ENCODE measurements around the gene PMS1. TPM values are rescaled to one million over a fixed set of nuclear protein-coding genes. Genes with fewer than 3 reads are reported as not detected.

The PMS1 gene
- total and polyA plus RNA-seq, 2 experiments from 2014 or later, result 53.7 to 64.1 TPM

DNA sequence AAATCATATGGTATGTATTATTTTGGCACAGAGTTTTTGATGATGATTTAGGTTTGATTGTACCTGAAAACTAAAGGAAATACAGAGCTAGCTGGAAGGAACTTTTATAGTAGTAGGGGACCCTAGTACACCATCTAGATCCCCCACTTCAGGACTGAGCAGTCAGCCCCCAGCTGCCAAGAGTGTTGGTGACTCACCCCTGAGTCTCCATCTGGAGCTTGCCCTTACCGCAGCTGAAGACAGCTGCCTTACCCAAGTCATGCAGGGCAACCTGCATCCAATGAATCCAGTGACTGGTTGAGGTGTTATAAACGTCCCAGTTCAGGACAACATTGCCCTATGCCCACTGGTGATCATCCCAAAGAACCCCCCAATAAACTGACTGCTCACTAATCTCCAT lies 15.3 kb downstream of the PMS1 start:
- TF ChIP-seq ZNF114 (CRISPR knock-in tag; IDR thresholded peaks at IDR 0.05) (no peak), POLR2AphosphoS5 (IDR thresholded peaks at IDR 0.05; ENCODE audit: low read depth) (no peak), EZH2 (IDR thresholded peaks at IDR 0.05; ENCODE audit: low read depth, unreplicated experiment) (no peak), ZNF331 (CRISPR knock-in tag; IDR thresholded peaks at IDR 0.05; ENCODE audit: low read depth) (no peak), NANOG (IDR thresholded peaks at IDR 0.05; ENCODE audit: borderline replicate concordance) (no peak)
- TF ChIP-seq, protein P1, sequence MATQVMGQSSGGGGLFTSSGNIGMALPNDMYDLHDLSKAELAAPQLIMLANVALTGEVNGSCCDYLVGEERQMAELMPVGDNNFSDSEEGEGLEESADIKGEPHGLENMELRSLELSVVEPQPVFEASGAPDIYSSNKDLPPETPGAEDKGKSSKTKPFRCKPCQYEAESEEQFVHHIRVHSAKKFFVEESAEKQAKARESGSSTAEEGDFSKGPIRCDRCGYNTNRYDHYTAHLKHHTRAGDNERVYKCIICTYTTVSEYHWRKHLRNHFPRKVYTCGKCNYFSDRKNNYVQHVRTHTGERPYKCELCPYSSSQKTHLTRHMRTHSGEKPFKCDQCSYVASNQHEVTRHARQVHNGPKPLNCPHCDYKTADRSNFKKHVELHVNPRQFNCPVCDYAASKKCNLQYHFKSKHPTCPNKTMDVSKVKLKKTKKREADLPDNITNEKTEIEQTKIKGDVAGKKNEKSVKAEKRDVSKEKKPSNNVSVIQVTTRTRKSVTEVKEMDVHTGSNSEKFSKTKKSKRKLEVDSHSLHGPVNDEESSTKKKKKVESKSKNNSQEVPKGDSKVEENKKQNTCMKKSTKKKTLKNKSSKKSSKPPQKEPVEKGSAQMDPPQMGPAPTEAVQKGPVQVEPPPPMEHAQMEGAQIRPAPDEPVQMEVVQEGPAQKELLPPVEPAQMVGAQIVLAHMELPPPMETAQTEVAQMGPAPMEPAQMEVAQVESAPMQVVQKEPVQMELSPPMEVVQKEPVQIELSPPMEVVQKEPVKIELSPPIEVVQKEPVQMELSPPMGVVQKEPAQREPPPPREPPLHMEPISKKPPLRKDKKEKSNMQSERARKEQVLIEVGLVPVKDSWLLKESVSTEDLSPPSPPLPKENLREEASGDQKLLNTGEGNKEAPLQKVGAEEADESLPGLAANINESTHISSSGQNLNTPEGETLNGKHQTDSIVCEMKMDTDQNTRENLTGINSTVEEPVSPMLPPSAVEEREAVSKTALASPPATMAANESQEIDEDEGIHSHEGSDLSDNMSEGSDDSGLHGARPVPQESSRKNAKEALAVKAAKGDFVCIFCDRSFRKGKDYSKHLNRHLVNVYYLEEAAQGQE (IDR thresholded peaks at IDR 0.05; ENCODE audit: unreplicated experiment), result no peak
- TF ChIP-seq, protein P2, sequence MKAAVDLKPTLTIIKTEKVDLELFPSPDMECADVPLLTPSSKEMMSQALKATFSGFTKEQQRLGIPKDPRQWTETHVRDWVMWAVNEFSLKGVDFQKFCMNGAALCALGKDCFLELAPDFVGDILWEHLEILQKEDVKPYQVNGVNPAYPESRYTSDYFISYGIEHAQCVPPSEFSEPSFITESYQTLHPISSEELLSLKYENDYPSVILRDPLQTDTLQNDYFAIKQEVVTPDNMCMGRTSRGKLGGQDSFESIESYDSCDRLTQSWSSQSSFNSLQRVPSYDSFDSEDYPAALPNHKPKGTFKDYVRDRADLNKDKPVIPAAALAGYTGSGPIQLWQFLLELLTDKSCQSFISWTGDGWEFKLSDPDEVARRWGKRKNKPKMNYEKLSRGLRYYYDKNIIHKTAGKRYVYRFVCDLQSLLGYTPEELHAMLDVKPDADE (IDR thresholded peaks at IDR 0.05), result no peak
- Histone ChIP-seq H3K79me2 (replicated peaks; ENCODE audit: insufficient read depth) (peaks cover 9% of the 10 kb centered on the region; the same call in 1 of the 2 replicates), H4K20me1 (replicated peaks; ENCODE audit: insufficient read depth) (0 out of 2 replicates have a peak, but pooled peaks cover 5% of the 10 kb centered on the region), H3K4me3 (no peak overlapping the region), H3K4me2 (no peak overlapping the region), H3K36me3 (ENCODE audit: insufficient read depth) (peaks cover 19% of the 10 kb centered on the region; the same call in 1 of the 2 replicates), H3K27me3 (ENCODE audit: insufficient read depth) (no peaks in the 10 kb centered on the region), H3K27ac (ENCODE audit: low read depth) (no peak overlapping the region), H3K4me1 (ENCODE audit: insufficient read depth) (no peaks in the 10 kb centered on the region), H3F3A (replicated peaks; ENCODE audit: low read depth) (no peaks in the 10 kb centered on the region), H2AFZ (no peak overlapping the region), H3K9me2 (ENCODE audit: insufficient read depth) (no peaks in the 10 kb centered on the region)
- H3K4me1 Mint-ChIP-seq, result no peaks in the 10 kb centered on the region
- H3K4me3 Mint-ChIP-seq, result no peak overlapping the region
- ATAC-seq (no peak), DNase-seq (ENCODE audit: low spot score) (no peak)
- H3K27ac Mint-ChIP-seq, result no peak overlapping the region
- H3K9me3 Mint-ChIP-seq, result no peaks in the 10 kb centered on the region
- H3K27me3 Mint-ChIP-seq (ENCODE audit: insufficient read depth, low read depth, poor library complexity), result no peaks in the 10 kb centered on the region
- peaks cover 47% of the 10 kb centered on the region for H3K36me3 Mint-ChIP-seq (ENCODE audit: low read depth)

DNA sequence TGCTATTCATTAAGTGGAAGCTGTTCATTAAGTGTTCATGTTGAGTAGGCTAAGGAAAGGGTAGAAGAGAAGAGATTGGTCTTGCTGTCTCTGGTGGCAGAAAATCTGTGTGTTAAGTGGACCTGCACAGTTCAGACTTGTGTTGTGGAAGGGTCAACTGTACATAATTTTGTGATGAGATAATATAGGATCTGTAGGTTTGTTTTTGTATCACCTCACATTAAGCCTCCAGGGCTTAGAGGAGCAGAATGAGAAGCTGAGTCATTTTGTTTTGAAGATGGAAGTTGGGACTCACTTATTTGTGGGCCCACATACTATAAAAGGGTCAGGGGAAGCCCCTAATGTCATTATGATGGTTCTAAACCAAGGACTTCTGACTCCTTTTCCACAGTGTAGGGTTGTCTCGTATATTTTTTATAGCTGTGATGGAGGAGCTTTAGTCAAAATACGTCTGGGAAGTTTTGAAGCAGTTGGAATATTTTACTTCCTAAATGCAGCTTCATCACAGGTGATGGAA lies 18.2 kb downstream of the PMS1 start:
- Histone ChIP-seq H3K9me2 (ENCODE audit: insufficient read depth) (no peaks in the 10 kb centered on the region), H3K27ac (ENCODE audit: low read depth) (no peak overlapping the region), H3F3A (replicated peaks; ENCODE audit: low read depth) (no peaks in the 10 kb centered on the region), H3K4me1 (ENCODE audit: insufficient read depth) (no peaks in the 10 kb centered on the region), H3K36me3 (ENCODE audit: insufficient read depth) (no peaks in the 10 kb centered on the region; the same call in 1 of the 2 replicates), H3K79me2 (replicated peaks; ENCODE audit: insufficient read depth) (peaks cover 7% of the 10 kb centered on the region; the same call in 1 of the 2 replicates), H2AFZ (no peak overlapping the region), H3K4me3 (no peak overlapping the region), H4K20me1 (replicated peaks; ENCODE audit: insufficient read depth) (0 out of 2 replicates have a peak, but pooled peaks cover 5% of the 10 kb centered on the region), H3K4me2 (no peak overlapping the region), H3K27me3 (ENCODE audit: insufficient read depth) (no peaks in the 10 kb centered on the region)
- Mint-ChIP-seq H3K9me3 (no peaks in the 10 kb centered on the region), H3K36me3 (ENCODE audit: low read depth) (peaks cover 38% of the 10 kb centered on the region; the same call in 2 of the 3 replicates), H3K4me1 (no peaks in the 10 kb centered on the region), H3K4me3 (no peak overlapping the region), H3K27me3 (ENCODE audit: insufficient read depth, low read depth, poor library complexity) (no peaks in the 10 kb centered on the region), H3K27ac (peak overlapping the region; percentile 50; the same call in 1 of the 2 replicates)
- TF ChIP-seq, protein P1 (IDR thresholded peaks at IDR 0.05; ENCODE audit: unreplicated experiment), result no peak
- TF ChIP-seq POLR2AphosphoS5 (IDR thresholded peaks at IDR 0.05; ENCODE audit: low read depth) (no peak), EZH2phosphoT487 (IDR thresholded peaks at IDR 0.05; ENCODE audit: unreplicated experiment) (no peak), JUNB (IDR thresholded peaks at IDR 0.05; ENCODE audit: unreplicated experiment) (no peak)
- TF ChIP-seq, protein P2 (IDR thresholded peaks at IDR 0.05), result no peak
- ATAC-seq (no peak), DNase-seq (ENCODE audit: low spot score) (no peak)
